Epidermal melanocyte (primary cell): Measurements from ENCODE around the gene TNFAIP6.

ENCODE experiments used
- DNase-seq: peaks from one replicate; pipeline ENCODE4 v3.0.0; 2011; ENCODE audit warnings: low spot score; ENCODE audit not compliant: insufficient read length

Gene TNFAIP6

DNA sequence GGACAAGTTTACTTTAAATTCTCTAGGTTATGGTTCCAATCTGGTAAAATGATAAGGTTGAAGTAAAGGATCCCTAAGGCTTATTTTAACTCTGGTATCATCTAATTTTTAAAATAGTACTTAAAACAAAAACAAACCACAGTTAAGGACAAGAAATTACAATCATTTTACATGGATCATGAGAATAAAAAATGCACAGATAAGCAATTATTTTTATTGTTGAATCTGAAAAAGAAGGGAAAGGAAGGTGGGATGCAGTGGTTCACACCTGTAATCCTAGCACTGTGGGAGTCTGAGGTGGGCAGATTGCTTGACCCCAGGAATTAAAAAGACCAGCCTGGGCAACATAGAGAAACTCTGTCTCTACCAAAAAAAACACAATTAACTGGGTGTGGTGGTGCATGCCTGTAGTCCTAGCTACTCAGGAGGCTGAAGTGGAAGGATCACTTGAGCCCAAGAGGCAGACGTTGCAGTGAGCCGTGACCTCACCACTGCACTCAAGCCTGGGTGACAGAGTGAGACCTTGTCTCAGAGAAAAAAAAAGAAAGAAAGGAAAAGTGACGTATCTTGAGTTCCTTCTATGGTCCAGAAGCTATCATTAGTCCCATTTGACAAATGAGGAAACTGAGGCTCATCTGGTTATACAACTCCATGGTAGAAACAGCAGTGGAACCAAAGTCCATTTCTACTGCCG, 2.5 kb downstream of the TNFAIP6 start:
- no peak for DNase-seq

GRCh38 chr2:151361674-151362370, 4.4 kb downstream of the TNFAIP6 start:
- DNase-seq = no peak

GRCh38 chr2:151363709-151364108, 6.3 kb downstream of the TNFAIP6 start:
- no peak for DNase-seq

GRCh38 chr2:151367571-151367970, 10.2 kb downstream of the TNFAIP6 start:
- no peak for DNase-seq

DNA sequence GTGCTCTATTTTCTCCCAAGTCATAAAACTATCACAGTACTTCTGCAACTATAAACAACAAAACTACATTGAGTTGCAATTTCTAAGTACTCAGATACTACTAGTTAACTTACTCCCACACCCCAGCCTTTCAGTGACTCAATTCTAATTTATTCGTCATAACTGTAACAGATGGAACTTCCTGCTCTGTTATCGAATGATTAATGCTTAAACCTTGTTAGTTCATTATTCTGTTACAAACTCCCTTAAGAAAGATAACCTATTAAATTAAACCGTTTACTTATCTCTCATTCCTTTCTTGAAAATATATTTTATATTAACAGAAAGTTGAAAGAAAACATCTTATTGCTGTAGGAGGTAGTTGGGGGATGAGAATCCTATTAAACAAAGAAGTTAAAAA, 17.0 kb downstream of the TNFAIP6 start:
- no peak for DNase-seq

DNA sequence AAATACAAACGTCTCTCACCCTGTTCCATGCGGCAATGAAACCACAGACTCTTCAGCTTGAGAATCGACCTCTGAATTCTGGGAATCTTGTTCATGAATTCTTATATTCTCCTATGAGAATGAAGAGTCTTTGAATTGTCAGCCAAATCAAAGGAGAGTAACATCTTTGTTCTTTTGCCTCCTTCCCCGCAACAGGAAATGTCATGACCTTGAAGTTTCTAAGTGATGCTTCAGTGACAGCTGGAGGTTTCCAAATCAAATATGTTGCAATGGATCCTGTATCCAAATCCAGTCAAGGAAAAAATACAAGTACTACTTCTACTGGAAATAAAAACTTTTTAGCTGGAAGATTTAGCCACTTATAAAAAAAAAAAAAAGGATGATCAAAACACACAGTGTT, 21.8 kb downstream of the TNFAIP6 start:
- no peak for DNase-seq

GRCh38 chr2:151380580-151381235, 23.3 kb downstream of the TNFAIP6 start:
- no peak for DNase-seq

GRCh38 chr2:151381266-151381665, 23.9 kb downstream of the TNFAIP6 start:
- DNase-seq = no peak

DNA sequence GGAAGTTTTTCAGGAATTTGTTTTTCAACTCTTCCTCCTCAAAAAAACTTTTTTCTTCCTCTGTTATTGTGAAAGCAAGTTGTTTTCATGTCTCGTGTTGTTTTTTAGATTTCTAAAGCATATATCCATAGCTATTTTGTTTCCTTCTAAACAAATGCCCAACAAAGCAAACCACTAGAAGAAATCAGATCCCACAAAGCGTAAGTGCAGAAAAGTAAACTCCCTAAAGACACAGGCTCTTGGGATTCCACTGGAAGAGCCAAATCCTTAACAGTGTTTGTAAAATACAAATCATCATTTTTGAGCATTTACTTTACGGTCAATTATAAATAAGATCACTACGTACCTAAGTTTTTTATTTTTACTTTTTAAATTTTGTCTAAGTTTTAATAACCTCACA, 30.6 kb downstream of the TNFAIP6 start:
- no peak for DNase-seq

- no peak for DNase-seq
Observed at GRCh38 chr2:151391436-151391835, 34.0 kb downstream of the TNFAIP6 start.

GRCh38 chr2:151394509-151394908, 37.1 kb downstream of the TNFAIP6 start:
- no peak for DNase-seq

DNA sequence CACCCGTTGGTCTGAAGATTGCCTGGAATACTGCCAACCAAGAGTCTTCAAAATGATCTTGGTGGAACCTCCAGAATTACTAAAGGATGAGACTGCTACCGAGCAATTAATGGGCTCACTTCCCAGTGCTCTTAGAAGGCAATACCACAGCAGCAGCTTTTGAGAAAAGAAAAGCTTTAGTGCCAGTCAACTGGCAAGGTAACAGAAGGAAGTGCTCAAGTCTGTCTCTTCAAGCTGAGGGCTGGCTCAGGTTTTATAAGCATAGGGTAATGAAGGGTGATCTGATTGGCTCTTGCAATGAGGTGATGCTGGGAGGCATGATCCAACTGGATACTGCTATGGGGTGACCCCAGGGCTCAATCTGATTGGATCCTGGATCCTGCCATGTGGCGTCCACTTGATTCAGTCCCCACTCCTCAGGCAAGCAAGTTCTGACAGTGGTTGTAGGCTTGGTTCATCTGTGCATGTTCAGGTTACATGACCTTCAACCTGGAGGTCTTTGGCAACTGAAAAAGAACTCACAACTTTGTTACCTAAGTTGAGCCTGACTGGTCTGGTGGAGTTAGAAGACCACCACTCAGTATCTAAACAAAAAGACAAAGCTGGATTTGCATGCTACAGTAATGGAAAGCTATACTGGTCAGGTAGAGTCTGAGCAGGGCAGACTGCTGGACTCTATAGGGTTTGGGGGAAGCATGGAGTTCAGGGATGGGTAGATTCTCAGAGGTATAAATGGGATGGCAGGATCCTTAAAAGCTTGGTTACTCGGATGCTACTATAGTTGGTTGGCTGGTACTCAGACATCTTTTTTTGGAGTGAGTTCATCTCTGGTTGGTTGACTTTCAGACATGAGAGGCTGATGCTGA, 38.4 kb downstream of the TNFAIP6 start:
- no peak for DNase-seq

DNA sequence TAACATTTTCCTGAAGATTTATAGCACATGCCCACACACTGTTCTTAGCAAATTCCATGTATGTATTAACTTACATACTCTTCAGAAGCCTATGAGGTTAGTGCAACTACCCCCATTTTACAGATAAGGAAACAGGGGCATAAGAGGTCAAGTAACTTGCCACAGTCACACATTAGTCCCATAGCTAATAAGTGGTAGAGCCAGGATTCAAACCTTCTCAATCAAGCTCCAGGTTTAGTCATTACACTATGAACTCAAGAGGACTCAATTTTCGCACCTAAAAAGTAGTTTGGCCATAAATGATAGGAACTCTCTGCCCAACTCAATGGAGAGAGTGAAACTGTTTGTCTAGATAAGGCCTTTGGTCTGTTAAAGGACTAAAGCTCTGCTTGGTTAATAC, 42.6 kb downstream of the TNFAIP6 start:
- DNase-seq = no peak

DNA sequence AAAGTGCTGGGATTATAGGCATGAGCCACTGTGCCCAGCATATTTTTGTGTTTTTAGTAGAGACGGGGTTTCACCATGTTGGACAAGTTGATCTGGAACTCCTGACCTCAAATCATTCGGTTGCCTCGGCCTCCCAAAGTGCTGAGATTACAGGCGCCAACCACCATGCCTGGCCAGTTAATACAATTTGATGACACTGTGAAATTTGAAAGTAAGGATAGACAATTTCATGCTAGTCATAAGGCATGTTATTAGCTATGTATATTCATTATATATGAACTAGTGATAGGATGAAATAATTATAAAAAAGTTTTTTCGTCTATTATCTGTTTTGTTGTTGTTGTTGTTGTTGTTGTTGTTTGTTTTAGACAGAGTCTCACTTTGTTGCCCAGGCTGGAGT, 43.8 kb downstream of the TNFAIP6 start:
- no peak for DNase-seq

DNA sequence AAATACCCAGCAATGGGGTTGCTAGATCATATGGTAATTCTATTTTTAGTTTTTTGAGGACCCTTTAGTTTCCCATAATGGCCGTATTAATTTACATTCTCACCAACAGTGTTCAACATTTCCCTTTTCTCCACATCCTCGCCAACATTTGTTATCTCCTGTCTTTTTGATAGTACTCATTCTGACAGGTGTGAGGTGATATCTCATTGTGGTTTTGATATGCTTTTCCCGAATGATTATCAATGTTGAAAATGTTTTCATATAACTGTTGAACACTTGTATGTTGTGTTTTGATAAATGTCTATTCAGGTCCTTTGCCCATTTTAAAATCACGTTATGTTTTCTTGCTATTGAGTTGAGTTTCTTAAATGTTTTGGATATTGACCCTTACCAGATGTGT, 46.5 kb downstream of the TNFAIP6 start:
- DNase-seq = no peak

DNA sequence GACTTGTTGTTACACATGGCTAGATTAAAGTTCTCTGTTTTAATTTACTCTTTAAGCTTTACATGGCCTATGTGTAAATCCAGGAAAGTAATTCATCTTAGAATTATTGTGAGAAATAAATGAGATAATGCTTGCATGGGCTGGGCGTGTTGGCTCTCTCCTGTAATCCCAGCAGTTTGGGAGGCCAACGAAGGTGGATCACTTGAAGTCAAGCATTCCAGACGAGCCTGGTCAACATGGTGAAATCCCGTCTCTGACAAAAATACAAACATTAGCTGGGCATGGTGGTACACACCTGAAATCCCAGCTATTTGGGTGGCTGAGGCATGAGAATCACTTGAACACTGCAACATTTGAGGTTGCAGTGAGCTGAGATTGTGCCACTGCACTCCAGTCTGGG, 48.0 kb downstream of the TNFAIP6 start:
- no peak for DNase-seq

DNA sequence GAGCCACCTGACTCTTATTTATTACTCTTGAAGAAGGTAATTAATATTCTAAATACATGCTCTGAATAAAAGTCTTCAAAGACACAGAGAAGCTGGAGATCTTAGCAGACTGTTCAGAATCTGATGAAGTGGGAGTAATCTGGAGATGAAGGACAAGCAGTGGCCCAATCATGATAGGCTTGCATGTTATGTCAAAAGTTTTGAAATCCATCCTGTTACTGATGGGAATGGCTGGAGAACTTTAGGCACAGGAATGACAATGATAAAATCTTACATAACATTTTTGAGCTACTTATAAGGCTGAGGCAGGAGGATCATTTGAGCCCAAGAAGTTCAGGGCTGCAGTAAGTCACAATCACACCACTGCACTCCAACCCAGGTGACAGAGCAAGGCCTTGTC, 49.9 kb downstream of the TNFAIP6 start:
- no peak for DNase-seq

DNA sequence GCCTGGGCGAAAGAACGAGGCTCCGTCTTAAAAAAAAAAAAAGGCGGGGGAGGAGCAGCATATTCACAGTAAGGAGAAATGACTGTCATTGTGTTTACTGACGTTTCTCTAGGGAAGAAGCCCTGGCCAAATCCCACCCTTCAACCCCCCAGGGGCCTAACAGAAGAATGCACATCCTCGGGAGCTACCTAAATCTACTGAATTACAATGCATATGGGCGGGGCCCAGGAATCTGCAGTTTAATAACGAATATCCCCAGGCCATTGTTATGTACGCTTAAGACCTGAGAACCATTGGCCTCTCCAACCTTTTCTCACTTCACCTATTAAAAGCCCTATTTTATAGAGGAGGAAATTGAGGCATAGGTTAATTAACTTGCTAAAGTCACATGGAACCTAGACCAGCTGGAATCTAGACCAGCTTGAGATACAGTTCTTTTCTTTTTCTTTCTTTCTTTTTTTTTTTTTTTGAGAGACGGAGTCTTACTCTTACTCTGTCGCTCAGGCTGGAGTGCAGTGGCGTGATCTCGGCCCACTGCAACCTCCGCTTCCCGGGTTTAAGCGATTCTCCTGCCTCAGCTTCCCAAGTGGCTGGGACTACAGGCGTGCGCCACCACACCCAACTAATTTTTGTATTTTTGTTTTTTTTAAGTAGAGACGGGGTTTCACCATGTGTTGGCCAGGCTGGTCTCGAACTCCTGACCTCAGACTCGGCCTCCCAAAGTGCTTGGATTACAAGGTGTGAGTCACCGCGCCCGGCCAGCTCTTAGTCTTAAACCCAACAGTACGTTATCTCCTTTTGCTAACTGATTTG, 51.6 kb downstream of the TNFAIP6 start:
- no peak for DNase-seq

DNA sequence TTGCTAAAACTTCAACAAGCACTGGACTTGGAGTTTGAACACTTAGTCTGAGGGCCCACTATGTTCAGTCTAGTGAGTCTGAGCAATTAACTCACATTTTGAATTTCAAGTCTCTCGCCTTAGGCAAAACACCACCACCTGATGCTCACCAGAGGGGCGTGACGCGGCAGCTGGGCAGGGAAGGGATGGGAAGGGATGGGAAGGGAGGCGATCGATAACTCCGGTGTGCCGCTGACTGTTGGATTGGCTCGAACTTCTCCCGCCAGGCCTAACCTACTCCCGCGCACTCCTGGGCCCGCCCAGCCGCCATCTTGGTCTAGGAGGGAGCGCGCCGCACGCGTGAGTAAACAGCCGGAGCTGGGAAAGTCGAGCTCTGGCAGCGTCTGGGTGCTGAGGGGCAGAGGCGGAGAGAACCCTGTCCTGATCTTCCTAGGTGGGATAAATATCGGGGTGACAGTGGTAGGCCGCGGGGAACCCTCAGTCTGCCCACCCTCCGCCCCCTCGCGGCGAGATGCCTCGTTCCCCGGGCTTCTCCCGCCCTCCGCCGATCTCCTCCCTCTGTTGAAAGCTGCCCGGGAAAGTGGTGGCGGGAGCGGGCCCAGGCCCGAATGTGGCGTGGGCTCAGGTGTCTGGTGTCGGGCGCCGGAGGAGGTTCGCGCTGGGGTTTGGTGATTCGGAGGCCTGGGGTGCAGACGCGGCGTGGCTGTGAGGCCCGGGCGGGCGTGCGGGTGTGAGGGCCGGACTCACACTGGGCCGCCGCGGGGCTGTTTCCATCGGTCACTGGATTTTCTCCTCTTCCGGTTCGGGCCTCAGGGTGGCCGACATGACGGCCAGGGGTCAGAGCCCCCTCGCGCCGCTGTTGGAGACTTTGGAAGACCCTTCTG, 52.5 kb downstream of the TNFAIP6 start, which contains the start of gene RIF1:
TSS of gene RIF1 (plus strand) at position 302 of the 884 bp plus-strand sequence. CDS start at position 824, 522 bp downstream.
- peak; percentile 87 for DNase-seq

DNA sequence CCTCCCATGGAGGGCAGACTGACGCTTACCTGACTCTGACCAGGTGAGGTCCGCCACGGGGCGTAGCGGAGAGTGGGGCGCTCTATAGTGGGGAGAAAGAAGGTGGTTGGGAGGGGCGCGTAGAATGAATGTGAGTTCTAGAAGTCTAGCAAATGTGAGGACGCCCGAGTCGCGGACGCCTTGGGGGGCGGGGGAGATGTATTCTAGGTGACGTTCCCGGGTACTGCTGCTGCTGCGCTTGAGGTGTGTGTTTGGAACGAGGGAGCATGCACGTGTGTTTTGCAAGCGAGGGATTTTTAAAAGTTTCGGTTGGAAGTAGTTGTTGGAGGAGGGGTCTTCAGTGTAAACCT, 53.1 kb downstream of the TNFAIP6 start:
- DNase-seq = no peak
